Brain pericyte (primary cell): ENCODE data around the gene CAB39.
"Not testable (repeated sequence)": the region's sequence is repeated elsewhere in the genome, so short reads cannot be mapped to it uniquely, and the experiment has no call there.

Experiments used
- DNase-seq: peaks from one replicate; pipeline ENCODE4 v3.0.0-alpha.2; 2012; ENCODE audit warnings: low read depth, low spot score

Gene CAB39

GRCh38 chr2:230684270-230685168 lies 28.1 kb upstream of the CAB39 start:
- no peak for DNase-seq

- DNase-seq, result no peak
Measured at GRCh38 chr2:230685178-230685577, 27.5 kb upstream of the CAB39 start.

- DNase-seq, result no peak
Measured at GRCh38 chr2:230687498-230687897, 25.1 kb upstream of the CAB39 start.

- no peak for DNase-seq
Measured at GRCh38 chr2:230688490-230688889, 24.2 kb upstream of the CAB39 start.

- no peak for DNase-seq
Measured at GRCh38 chr2:230690439-230690838, 22.2 kb upstream of the CAB39 start.

GRCh38 chr2:230691005-230691647 lies 21.5 kb upstream of the CAB39 start:
- DNase-seq, result no peak

GRCh38 chr2:230692760-230693159 lies 19.9 kb upstream of the CAB39 start:
- DNase-seq, result no peak

GRCh38 chr2:230693411-230693810 lies 19.2 kb upstream of the CAB39 start:
- DNase-seq, result no peak

- no peak for DNase-seq
Measured at GRCh38 chr2:230694241-230694640, 18.4 kb upstream of the CAB39 start.

GRCh38 chr2:230695551-230695950 lies 17.1 kb upstream of the CAB39 start:
- no peak for DNase-seq

GRCh38 chr2:230696670-230697069 lies 16.0 kb upstream of the CAB39 start:
- no peak for DNase-seq

GRCh38 chr2:230697676-230698075 lies 15.0 kb upstream of the CAB39 start:
- no peak for DNase-seq

GRCh38 chr2:230698753-230699152 lies 13.9 kb upstream of the CAB39 start:
- not testable (repeated sequence) for DNase-seq

- no peak for DNase-seq
Measured at GRCh38 chr2:230700447-230700846, 12.2 kb upstream of the CAB39 start.

GRCh38 chr2:230701308-230701707 lies 11.3 kb upstream of the CAB39 start:
- no peak for DNase-seq

- DNase-seq, result not testable (repeated sequence)
Measured at GRCh38 chr2:230702457-230702856, 10.2 kb upstream of the CAB39 start.

- no peak for DNase-seq
Measured at GRCh38 chr2:230703514-230703913, 9.1 kb upstream of the CAB39 start.

- DNase-seq, result no peak
Measured at GRCh38 chr2:230706053-230706521, 6.6 kb upstream of the CAB39 start.

- no peak for DNase-seq
Measured at GRCh38 chr2:230706966-230707365, 5.7 kb upstream of the CAB39 start.

- DNase-seq, result no peak
Measured at GRCh38 chr2:230708204-230708603, 4.4 kb upstream of the CAB39 start.

- DNase-seq, result no peak
Measured at GRCh38 chr2:230711224-230711623, 1.4 kb upstream of the CAB39 start.

GRCh38 chr2:230713331-230714135 lies 891 bp downstream of the CAB39 start:
- DNase-seq, result no peak
